Testis (tissue), 2 donors: ENCODE data around the gene PKNOX2.

Source experiments
- POLR2A ChIP-seq: fragments of 450-650 bp; IDR thresholded peaks from one replicate; pipeline ENCODE4 v1.6.1; 2017; ENCODE audit warnings: antibody characterized with exemption, mild to moderate bottlenecking, moderate library complexity
- TF ChIP-seq, protein P1 (sequence below), 3 experiments: fragments of 450-650 bp in 2 of 3; fragments of 200-600 bp in 1 of 3; sonication (generic) in 1 of 3; IDR thresholded peaks; one replicate each; pipeline ENCODE4 v1.5.1; 2016 to 2019; ENCODE audit warnings: antibody characterized with exemption in 3 of 3, mild to moderate bottlenecking in 2 of 3, moderate library complexity in 1 of 3

DNA sequence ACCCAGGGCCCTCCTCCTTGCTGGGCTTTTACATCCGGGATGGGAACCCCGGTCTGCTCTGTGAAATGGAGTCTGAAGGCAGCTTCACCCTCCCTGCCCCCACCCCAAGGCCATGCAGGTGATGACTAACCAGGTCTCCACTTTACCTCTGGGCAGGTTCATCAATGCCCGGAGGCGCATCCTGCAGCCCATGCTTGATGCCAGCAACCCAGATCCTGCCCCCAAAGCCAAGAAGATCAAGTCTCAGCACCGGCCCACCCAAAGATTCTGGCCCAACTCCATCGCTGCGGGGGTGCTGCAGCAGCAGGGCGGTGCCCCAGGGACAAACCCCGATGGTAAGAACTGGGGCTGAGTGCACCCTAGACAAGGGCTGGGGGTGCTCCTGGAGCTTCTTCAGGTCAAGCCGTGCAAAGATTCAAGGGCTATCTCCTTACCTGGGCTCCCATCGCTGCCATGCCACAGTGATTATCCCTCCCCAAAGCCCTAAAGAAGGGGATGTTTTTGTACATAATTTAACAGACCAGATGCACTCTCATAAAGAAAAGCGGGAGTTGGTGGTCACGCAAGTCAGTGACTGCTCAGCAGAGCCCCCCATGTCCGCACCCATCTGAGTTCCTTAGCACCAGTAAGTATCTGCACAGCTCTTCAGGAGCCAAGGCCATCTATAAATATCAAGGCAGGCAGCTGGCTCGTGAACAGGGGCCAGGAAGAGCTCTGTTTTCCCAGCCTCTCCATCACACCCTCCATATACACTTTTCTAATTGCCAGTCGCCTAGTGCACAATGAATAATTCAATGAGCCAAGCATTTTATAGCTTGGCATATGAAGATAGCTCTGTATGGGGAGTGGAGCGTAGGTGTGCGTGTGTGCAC is 265.5 kb downstream of the PKNOX2 start:
- TF ChIP-seq, protein P1, sequence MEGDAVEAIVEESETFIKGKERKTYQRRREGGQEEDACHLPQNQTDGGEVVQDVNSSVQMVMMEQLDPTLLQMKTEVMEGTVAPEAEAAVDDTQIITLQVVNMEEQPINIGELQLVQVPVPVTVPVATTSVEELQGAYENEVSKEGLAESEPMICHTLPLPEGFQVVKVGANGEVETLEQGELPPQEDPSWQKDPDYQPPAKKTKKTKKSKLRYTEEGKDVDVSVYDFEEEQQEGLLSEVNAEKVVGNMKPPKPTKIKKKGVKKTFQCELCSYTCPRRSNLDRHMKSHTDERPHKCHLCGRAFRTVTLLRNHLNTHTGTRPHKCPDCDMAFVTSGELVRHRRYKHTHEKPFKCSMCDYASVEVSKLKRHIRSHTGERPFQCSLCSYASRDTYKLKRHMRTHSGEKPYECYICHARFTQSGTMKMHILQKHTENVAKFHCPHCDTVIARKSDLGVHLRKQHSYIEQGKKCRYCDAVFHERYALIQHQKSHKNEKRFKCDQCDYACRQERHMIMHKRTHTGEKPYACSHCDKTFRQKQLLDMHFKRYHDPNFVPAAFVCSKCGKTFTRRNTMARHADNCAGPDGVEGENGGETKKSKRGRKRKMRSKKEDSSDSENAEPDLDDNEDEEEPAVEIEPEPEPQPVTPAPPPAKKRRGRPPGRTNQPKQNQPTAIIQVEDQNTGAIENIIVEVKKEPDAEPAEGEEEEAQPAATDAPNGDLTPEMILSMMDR (IDR thresholded peaks at IDR 0.05) = no peak
- TF ChIP-seq POLR2A = no peak
